Chondrocyte (in vitro differentiated cells): ENCODE results near the gene KCNAB2. TPM values are rescaled to one million over a fixed set of nuclear protein-coding genes. Genes with fewer than 3 reads are reported as not detected.
"Not testable (repeated sequence)": the region's sequence is repeated elsewhere in the genome, so short reads cannot be mapped to it uniquely, and the experiment has no call there.

Experiments used
- DNase-seq: peaks from one replicate; pipeline ENCODE4 v3.0.0; 2021; ENCODE audit warnings: mixed read lengths, low spot score
- H3K27ac Mint-ChIP-seq: one replicate; pipeline ENCODE4 v1.8.0; 2021; ENCODE audit warnings: mild to moderate bottlenecking, moderate library complexity, mixed read lengths; ENCODE audit not compliant: unreplicated experiment
- H3K27me3 Mint-ChIP-seq: 2 replicates; pipeline ENCODE4 v1.8.0; 2021; ENCODE audit warnings: low read depth, mixed read lengths
- H3K36me3 Mint-ChIP-seq: 2 replicates; pipeline ENCODE4 v1.8.0; 2021; ENCODE audit warnings: low read depth, mixed read lengths
- H3K4me1 Mint-ChIP-seq: 2 replicates; pipeline ENCODE4 v1.8.0; 2021; ENCODE audit warnings: low read depth, mild to moderate bottlenecking, mixed read lengths
- H3K4me3 Mint-ChIP-seq: one replicate; pipeline ENCODE4 v1.8.0; 2021; ENCODE audit warnings: mild to moderate bottlenecking, moderate library complexity, mixed read lengths; ENCODE audit not compliant: unreplicated experiment
- H3K9me3 Mint-ChIP-seq: 2 replicates; pipeline ENCODE4 v1.8.0; 2021; ENCODE audit warnings: low read depth, mixed read lengths
- CTCF ChIP-seq: fragments of 200-600 bp; sonication (generic); IDR thresholded peaks from 2 replicates; pipeline ENCODE4 v1.5.0; 2021; ENCODE audit warnings: antibody characterized with exemption, mild to moderate bottlenecking, moderate library complexity
- total RNA-seq: library from RNA; stranded (reverse); gene quantifications from 3 replicates; pipeline ENCODE4 v1.2.1, GENCODE V29; 2021

Gene KCNAB2
- total RNA-seq, 1 donor from 2014 or later = 5.2 TPM

- Mint-ChIP-seq H3K36me3 (no peaks in the 10 kb centered on the region), H3K27ac (no peak overlapping the region), H3K4me3 (no peak overlapping the region), H3K9me3 (no peaks in the 10 kb centered on the region), H3K27me3 (peaks cover 2% of the 10 kb centered on the region), H3K4me1 (peaks cover 3% of the 10 kb centered on the region)
- TF ChIP-seq CTCF = no peak
- no peak for DNase-seq
Measured at GRCh38 chr1:6016191-6016865, 29.4 kb upstream of the KCNAB2 start.

GRCh38 chr1:6017654-6018053 lies 28.0 kb upstream of the KCNAB2 start:
- not testable (repeated sequence) for H3K9me3 Mint-ChIP-seq, H3K36me3 Mint-ChIP-seq, H3K27ac Mint-ChIP-seq, H3K4me1 Mint-ChIP-seq, DNase-seq, H3K4me3 Mint-ChIP-seq
- H3K27me3 Mint-ChIP-seq = peaks cover 11% of the 10 kb centered on the region

GRCh38 chr1:6019166-6019845 lies 26.4 kb upstream of the KCNAB2 start:
- no peak for DNase-seq
- no peak for TF ChIP-seq CTCF
- Mint-ChIP-seq H3K4me3 (no peak overlapping the region), H3K9me3 (no peaks in the 10 kb centered on the region), H3K36me3 (no peaks in the 10 kb centered on the region), H3K27me3 (peaks cover 11% of the 10 kb centered on the region), H3K4me1 (peaks cover 3% of the 10 kb centered on the region), H3K27ac (no peak overlapping the region)

- Mint-ChIP-seq H3K27me3 (peaks cover 11% of the 10 kb centered on the region), H3K36me3 (no peaks in the 10 kb centered on the region)
Measured at GRCh38 chr1:6022193-6022592, 23.5 kb upstream of the KCNAB2 start.

GRCh38 chr1:6023346-6023745 lies 22.3 kb upstream of the KCNAB2 start:
- Mint-ChIP-seq H3K27ac (no peak overlapping the region), H3K36me3 (no peaks in the 10 kb centered on the region), H3K4me3 (no peak overlapping the region), H3K4me1 (no peaks in the 10 kb centered on the region), H3K9me3 (no peaks in the 10 kb centered on the region), H3K27me3 (peaks cover 15% of the 10 kb centered on the region)
- no peak for DNase-seq
- TF ChIP-seq CTCF = no peak

More at GRCh38 chr1:6022193-6022592, 23.5 kb upstream of the KCNAB2 start:
- H3K4me1 Mint-ChIP-seq = no peaks in the 10 kb centered on the region
- H3K4me3 Mint-ChIP-seq = no peak overlapping the region
- H3K27ac Mint-ChIP-seq = no peak overlapping the region
- TF ChIP-seq CTCF = no peak
- H3K9me3 Mint-ChIP-seq = no peaks in the 10 kb centered on the region
- no peak for DNase-seq
